Measurements from ENCODE around the gene ZNF787.

- TF ChIP-seq, protein P1, sequence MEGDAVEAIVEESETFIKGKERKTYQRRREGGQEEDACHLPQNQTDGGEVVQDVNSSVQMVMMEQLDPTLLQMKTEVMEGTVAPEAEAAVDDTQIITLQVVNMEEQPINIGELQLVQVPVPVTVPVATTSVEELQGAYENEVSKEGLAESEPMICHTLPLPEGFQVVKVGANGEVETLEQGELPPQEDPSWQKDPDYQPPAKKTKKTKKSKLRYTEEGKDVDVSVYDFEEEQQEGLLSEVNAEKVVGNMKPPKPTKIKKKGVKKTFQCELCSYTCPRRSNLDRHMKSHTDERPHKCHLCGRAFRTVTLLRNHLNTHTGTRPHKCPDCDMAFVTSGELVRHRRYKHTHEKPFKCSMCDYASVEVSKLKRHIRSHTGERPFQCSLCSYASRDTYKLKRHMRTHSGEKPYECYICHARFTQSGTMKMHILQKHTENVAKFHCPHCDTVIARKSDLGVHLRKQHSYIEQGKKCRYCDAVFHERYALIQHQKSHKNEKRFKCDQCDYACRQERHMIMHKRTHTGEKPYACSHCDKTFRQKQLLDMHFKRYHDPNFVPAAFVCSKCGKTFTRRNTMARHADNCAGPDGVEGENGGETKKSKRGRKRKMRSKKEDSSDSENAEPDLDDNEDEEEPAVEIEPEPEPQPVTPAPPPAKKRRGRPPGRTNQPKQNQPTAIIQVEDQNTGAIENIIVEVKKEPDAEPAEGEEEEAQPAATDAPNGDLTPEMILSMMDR (IDR thresholded peaks at IDR 0.05): peak; percentile 99
- TF ChIP-seq REST (IDR thresholded peaks at IDR 0.05; ENCODE audit: insufficient read depth in 1 of 2, low read depth in 2 of 2, low read length in 1 of 2): 0 out of 4 replicates have a peak, but pooled peaks of 1 of the 2 experiments have one; percentile 26
- no peak for TF ChIP-seq POLR2AphosphoS5 (IDR thresholded peaks at IDR 0.05; ENCODE audit: low read depth, low read length)
- TF ChIP-seq SIN3A (IDR thresholded peaks at IDR 0.05; ENCODE audit: borderline replicate concordance, insufficient read depth, low read depth, low read length): no peak
- TF ChIP-seq TCF7L2 (IDR thresholded peaks at IDR 0.05; ENCODE audit: low read depth, low read length): no peak
These were observed 54.7 kb downstream of the ZNF787 start for GRCh38 chr19:56066152-56067023.

Measured in Panc1 (cell line).